NCI-H2227 (cell line): ENCODE data around the gene GNG14.
A peak's percentile ranks its signal among the peaks of the same experiment; 100 is the strongest.
"Not testable (repeated sequence)": the region's sequence is repeated elsewhere in the genome, so short reads cannot be mapped to it uniquely, and the experiment has no call there.

Experiments
- DNase-seq: peaks from one replicate; lab custom pipeline; 2025; ENCODE audit not compliant: unreplicated experiment; lab: John Stamatoyannopoulos, UW

GNG14 gene

GRCh38 chr19:12722566-12723380 is 35.0 kb downstream of the GNG14 start:
- DNase-seq = peak; percentile 98

GRCh38 chr19:12723381-12723640 is 35.5 kb downstream of the GNG14 start:
- no peak for DNase-seq

GRCh38 chr19:12723641-12724426 is 36.0 kb downstream of the GNG14 start, which contains the start of gene TNPO2:
Gene TNPO2 (minus strand): TSS chr19:12723932. CDS start chr19:12720977, 2,955 bp downstream.
- peak; percentile 68 for DNase-seq

GRCh38 chr19:12725612-12726011 is 37.8 kb downstream of the GNG14 start:
- DNase-seq = not testable (repeated sequence)

DNA sequence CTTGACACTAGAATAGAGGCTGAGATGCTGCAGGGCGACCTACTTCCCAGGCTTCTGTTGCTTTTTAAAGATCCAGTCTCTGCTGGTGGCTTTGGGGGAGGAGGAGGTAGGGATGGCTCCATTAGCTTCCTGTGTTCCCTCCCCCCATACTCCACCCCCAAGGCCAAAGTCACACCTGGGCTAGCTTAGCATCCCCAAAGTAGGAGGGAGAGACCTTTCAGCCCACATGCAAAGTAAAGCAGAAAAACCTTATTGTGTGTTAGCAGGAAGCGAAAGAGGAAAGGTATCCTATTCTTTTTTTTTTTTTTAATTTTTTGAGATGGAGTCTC is 39.2 kb downstream of the GNG14 start:
- DNase-seq = no peak

DNA sequence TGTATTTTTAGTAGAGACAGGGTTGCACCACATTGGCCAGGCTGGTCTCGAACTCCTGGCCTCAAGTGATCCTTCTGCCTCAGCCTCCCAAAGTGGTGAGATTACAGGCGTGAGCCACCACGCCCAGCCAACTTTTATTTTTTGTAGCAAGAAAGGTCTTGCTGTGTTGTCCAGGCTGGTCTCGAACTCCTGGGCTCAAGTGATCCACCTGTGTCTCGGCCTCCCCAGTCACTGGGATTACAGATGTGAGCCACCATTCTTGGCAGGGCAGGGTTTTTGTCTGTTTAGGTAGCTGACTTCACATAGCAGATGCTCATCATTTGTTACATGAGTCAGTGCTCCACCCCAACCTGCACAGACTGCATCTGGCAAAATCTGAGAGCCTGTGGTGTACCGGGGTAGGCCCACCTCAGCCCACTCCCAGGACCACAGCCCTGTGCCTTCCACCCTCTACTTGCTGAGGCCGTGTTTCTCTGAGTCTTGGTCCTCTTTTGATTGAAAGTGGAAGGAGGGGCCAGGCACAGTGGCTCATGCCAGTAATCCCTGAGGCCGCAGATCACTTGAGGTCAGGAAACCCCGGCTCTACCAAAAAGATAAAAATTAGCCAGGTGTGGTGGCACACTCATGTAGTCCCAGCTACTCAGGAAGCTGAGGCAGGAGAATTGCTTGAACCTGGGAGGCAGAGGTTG is 40.1 kb downstream of the GNG14 start:
- no peak for DNase-seq

DNA sequence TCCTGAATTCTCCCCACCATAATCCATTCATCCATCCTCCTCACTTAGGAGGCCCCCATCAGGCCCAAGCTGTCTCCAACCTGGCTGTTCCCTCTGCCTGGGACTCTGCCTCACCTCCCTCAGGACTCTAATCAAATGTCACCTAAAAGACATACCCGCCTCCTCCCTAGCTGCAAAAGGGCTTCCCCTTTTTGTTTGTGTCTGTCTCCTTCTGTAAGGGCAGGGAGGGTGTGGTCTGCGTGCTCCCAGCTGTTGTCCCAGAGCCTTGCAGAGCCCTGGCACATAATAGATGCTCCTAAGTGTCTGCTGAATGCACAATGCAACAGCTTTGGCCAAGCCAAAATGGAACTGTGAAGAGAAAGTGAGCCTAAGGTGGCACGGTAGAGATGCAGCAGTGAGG is 42.3 kb downstream of the GNG14 start:
- no peak for DNase-seq

DNA sequence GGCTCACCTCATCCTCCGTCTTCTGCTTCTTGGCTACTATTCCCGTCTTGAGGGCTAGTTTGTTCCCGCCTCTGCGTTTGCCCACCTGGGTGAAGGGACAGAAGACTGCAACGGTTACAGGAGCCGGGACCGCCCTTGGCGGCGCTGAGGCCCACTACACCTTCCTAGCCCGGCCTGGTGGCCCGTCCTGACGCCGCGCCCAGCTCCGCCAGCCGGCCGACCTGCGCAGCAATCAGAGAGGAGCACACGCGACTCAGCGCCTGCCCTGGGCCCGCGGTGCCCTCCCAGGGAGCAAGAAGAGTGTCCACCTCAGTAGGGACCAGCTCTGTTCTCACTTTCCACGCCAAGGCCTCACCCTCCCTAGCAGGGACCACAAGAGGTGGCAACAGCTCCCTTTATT is 43.5 kb downstream of the GNG14 start:
- no peak for DNase-seq

DNA sequence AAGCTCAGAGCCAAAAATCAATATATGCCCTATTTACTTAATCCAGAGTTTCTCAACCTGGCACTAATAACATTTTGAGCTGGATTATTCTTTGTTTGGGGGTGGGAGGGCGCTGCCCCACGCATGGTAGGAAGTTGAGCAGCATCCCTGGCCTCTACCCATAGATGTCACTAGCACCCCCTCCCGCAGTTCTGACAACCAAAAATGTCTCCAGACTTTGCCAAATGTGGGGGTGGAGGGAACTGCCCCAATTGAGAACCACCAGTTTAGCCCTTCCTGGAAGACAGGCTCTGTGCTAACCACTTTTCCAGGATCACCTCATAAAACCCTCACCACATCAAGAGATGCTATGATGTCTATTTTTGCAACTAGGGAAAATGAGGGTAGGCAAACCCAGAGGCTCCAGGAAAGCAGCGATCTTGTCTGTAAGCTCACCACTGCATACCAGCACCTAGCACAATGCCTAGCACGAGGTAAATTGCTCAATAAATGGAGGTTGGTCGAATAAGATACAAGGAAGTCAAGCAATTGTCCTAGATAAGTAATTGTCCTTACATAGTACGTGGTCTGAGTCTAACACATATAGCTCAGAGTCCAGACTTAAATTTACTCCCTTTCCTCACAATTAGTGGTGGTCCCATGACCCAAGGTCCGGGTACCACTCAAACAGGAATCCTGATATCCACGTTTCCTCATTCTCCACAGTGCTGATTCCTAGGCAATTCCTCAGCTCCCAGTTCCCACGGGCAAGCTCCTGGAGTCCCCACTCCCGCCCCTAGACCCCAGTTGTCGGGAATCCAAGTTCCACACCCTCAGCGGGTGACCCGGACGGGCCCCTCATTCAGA is 45.8 kb downstream of the GNG14 start:
- no peak for DNase-seq

DNA sequence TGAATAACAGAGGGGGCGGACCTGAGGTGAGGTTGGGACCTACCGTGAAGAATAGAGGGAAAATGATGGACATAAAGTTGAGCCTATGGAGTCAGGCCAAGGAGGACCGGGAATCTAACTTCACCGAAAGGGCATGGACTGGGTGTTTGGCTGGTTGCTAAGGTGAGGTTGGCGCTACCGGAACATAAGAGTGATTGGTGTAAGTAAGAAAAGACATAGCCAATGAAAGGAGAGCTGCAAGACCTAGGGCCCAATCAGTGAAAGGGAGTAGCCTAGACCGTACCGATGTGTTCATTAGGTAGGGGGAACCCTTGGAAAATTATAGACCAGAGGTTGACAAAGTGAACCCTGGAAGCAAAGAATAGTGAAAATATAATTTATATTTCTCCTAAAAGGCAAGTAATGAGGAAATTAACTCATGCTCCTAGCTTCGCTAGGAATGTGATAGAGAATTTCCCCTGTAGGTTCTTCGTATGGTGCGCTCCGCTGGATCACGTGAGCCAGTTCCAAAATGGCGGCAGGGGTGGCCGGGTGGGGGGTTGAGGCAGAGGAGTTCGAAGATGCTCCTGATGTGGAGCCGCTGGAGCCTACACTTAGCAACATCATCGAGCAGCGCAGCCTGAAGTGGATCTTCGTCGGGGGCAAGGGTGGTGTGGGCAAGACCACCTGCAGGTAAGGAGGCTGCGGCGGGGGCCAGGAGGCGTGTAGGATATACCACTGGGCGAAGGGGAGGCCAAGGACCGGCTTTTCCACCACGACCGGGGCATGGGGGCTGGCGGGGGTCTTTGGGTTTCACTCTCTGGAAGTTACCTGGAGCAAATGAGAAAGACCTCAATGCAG is 49.4 kb downstream of the GNG14 start, which contains the start of gene GET3:
GET3 (plus strand) TSS at position 503 of the 840 bp plus-strand sequence; CDS start at position 512, 9 bp downstream.
- DNase-seq = peak; percentile 97

DNA sequence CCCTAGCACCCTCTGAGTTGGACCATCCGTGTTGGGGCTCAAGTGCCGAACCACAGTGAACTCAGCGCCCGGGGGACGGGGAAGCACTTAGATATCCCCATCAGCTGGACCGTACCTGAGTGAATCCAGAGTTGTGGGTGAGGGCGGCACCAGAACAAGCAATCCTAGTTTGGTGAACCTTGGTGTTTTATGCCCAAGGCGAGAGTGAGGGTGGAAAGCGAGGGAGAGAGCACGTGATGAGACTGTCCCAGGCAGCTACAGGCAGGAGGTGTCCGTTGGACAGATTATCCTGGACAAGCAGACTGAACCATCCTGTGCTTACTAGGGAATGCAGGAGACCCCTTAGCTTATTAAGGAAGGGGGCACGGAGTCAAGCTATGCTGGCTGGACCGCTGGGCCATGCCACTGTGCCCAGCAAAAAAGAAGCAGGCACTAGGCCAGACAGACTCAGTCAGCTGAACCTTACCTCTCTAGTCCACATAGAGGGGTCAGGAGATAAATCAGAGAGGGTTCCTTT is 50.1 kb downstream of the GNG14 start:
- no peak for DNase-seq
